ENCODE measurements around the gene CHST1.

Gene CHST1

DNA sequence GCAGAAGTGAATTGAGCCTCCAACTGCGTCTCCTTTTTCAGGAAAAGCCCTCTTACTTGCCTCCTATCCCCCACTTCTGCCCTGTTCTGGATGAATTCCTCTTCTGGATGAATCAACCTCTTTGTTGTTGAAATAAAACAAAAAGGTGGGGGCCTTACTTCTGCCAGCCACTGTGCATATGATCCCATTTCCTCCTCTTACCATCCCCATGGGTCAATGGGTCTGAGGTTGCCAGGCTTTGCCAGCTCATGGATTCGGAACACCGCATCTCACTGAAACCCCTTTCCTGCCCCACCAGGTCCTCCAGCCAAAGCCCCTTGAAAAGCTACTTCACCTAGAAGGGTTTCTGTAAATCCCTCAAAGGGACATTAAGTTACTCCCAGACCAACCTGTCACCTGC is 3.7 kb upstream of the CHST1 start:
- H3K27ac ChIP-seq: no peak overlapping the region
- peaks cover 0 to 64% (median 24%) of the 10 kb centered on the region in 11 experiments; a peak in 17 of 22 replicates for H4K20me1 ChIP-seq
- peaks cover 6 to 16% (median 11%) of the 10 kb centered on the region in 10 experiments for H3K4me1 ChIP-seq
- TF ChIP-seq Cebpa-rat (IDR thresholded peaks at IDR 0.05): no peak
- H3K9me3 ChIP-seq (replicated peaks in 1 of 11): no peaks in the 10 kb centered on the region
- H3K9ac ChIP-seq: no peak overlapping the region
- H3K4me2 ChIP-seq: no peak overlapping the region
- peaks cover 38 to 59% (median 46%) of the 10 kb centered on the region in 11 experiments for H3K27me3 ChIP-seq
- no peak overlapping the region for H3K4me3 ChIP-seq
- H3K36me3 ChIP-seq: no peaks in the 10 kb centered on the region

DNA sequence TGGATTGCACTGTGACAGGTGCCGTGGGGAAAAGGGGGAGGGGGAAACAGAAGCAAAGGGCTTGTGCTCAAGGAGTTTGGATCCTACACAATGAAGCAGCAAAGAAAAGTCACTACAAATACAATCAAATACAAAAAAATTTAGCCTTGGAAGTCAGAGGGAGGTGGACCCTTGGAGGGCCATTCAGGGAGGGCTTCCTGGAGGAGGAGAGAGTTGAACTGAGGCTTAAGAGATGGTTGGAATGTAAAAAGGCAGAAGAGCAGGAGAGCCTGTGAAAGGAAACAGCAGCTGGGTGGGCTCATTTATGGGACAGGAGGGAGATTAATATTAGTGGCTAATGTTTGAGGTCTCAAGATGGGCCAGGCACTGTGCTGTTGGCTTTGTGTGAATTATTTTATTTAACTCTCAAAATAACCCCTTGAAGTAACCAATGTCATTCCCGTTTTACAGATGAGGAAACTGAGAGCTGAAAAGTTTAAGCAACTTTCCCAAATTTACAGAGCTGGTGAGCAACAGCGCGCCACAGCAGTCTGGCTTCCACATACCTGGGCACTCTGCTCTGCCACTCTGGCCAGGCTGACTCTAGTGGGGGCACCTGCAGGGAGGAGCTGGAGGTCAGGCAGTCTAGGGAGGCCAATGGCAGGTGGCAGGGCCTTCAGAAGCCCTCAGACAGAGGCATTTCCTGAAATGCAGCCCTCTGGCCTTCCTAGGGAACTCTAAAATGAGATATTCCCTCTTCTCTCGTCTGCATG is 2.7 kb upstream of the CHST1 start:
- Histone ChIP-seq H3K27ac (no peak overlapping the region), H3K27me3 (peaks cover 49 to 69% (median 57%) of the 10 kb centered on the region in 11 experiments), H3K4me2 (no peak overlapping the region), H3K36me3 (no peaks in the 10 kb centered on the region), H4K20me1 (peaks cover 0 to 74% (median 34%) of the 10 kb centered on the region in 11 experiments; a peak in 17 of 22 replicates), H3K4me1 (peaks cover 13 to 25% (median 17%) of the 10 kb centered on the region in 10 experiments), H3K9ac (no peak overlapping the region), H3K9me3 (replicated peaks in 1 of 11) (no peaks in the 10 kb centered on the region), H3K4me3 (no peak overlapping the region)
- TF ChIP-seq Cebpa-rat (IDR thresholded peaks at IDR 0.05): no peak

DNA sequence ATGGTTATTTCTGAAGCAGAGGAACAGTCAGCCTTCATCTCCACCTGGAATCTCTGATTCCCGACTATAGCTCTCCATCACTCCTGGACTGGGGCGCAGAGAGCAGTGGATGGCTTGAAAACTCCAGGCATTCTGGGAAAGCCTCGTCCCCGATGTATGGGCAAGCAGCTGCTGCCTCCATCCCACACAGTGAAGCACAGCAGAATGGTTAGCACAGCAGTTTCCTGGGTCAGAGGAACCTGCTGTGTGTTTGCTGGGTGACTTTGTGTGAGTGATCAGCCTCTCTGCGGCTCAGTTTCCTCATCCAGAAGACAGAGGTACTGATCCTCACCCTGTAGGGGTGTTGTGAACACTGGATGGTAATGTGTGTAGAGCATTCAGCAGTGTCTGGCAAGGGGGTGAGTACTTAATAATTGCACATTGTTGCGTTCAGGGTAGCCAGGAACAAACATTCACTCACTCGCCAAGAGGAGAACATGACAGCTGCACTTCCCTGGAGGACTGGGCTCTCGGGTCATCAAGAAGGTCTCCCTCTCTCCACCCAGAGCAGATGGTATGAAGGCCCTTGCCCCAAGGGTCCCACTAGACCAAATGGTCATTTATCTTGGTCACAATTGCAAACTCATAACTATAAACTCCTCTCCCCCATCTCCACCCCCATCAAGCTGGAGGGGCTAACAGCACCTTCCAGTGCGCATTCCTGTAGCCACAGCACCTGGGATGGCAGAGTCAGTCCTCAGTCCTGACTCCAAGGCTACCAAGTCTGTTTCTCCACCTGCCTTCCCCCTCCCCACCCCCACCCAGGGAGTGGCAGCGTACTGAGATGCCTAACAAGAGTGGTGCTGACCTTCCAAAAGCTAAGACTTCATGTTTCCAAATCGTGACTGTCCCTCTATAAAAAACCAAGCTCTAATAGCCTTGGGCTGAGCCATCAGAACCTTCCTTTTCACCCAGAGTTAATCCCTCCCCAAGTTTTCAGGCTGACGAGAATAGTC is 1.5 kb upstream of the CHST1 start:
- H3K4me3 ChIP-seq: no peak overlapping the region
- no peak overlapping the region for H3K27ac ChIP-seq
- no peak for TF ChIP-seq Cebpa-rat (IDR thresholded peaks at IDR 0.05)
- H3K9me3 ChIP-seq (replicated peaks in 1 of 11): no peaks in the 10 kb centered on the region
- H3K4me1 ChIP-seq: peaks cover 17 to 33% (median 19%) of the 10 kb centered on the region in 10 experiments
- H3K9ac ChIP-seq: no peak overlapping the region
- no peak overlapping the region for H3K4me2 ChIP-seq
- H4K20me1 ChIP-seq: peaks cover 0 to 86% (median 36%) of the 10 kb centered on the region in 11 experiments; a peak in 17 of 22 replicates
- no peaks in the 10 kb centered on the region for H3K36me3 ChIP-seq
- H3K27me3 ChIP-seq: peaks cover 60 to 81% (median 68%) of the 10 kb centered on the region in 11 experiments

DNA sequence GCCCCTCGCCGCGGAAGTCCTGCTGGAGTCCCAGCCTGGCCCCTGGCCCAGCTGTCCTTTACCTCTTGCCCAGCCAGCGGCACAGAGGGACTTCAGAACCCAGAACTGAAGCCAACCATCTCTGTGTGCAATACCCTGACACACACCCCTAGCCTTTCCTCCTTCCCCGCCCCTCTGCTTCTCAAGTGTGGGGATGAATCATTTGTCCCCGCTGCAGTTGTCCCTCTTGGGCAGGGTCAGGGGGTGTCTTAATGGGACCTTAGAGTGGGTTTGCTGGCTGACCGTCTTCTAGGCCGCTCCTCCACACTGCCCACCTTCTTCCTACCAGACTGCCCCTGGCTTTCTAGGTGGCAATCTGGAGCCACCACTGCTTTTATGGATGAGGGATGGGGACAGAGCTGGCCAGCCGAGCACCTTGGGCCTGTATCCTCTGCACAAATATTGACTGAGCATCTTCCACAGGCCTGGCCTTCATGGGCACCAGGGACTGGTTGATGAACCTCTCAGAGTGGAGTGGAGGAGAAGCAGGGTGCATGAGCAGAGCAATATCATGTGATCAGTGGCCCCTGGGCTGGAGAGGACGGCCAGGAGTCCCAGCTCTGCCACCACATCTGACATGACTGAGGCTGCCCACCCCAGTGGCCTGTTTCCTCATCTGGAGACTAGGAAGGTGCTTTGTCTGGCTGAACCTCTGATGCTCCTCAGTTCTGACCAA is 668 bp upstream of the CHST1 start:
- Histone ChIP-seq H3K4me1 (peaks cover 17 to 33% (median 19%) of the 10 kb centered on the region in 10 experiments), H3K27me3 (peaks cover 69 to 89% (median 77%) of the 10 kb centered on the region in 11 experiments), H3K9me3 (replicated peaks in 1 of 11) (no peaks in the 10 kb centered on the region), H3K9ac (no peak overlapping the region), H4K20me1 (peaks cover 0 to 91% (median 41%) of the 10 kb centered on the region in 11 experiments; a peak in 17 of 22 replicates), H3K36me3 (no peaks in the 10 kb centered on the region), H3K27ac (no peak overlapping the region), H3K4me3 (peak overlapping the region in 5 of 10 experiments; percentile 59 to 77 (median 66); a peak in 6 of 20 replicates), H3K4me2 (peak overlapping the region in 8 of 11 experiments; percentile 45 to 100 (median 98); a peak in 11 of 22 replicates)
- TF ChIP-seq Cebpa-rat (IDR thresholded peaks at IDR 0.05): no peak

DNA sequence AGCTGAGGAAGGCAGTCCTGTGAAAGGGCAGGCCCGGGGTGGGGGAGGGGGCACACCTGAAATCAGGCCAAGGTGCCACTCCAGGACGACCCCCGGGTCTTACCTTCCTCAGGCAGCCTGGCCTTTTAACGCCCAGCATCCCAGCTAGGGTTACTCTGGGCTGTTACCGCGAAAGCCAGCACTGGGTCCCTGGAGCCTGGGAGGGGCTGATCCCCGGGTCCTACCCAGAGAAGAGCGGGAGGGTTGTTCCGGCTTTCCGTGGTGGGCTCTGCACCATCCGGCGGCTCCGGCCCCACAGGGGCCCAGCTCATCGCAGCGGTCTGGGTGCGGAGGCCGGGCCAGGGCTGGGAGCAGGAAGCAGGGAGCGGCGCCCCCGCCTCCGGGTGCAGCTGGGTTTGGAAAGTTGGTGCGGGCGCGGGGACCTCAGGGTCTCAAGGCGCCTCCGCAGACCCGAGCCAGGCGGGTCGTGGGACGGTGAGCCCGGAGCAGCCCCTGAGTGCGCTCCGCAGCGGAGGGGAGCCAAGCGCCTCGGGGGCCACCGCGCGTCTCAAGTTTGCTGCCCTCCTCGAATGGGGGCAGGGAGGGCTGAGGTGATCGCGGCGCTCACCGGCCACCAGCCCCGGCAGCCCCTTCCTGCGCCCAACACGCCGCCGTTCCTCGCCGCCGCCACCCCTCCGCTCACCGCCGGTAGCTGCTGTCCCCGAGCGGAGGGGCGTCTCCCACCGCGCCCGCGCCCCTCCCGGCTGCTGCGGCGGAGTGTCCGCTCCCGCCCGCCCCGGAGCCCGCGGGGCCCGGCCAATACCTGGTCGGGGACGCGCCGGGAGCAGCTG is 831 bp downstream of the CHST1 start:
- TF ChIP-seq Cebpa-rat (IDR thresholded peaks at IDR 0.05): no peak
- H3K36me3 ChIP-seq: no peaks in the 10 kb centered on the region
- H3K27ac ChIP-seq: peak overlapping the region in 1 of 11 experiments; percentile 25; a peak in 1 of 22 replicates
- peaks cover 81 to 98% (median 92%) of the 10 kb centered on the region in 11 experiments for H3K27me3 ChIP-seq
- H3K9ac ChIP-seq: peak overlapping the region; percentile 34 to 72 (median 62); a peak in 19 of 22 replicates
- peak overlapping the region; percentile 59 to 77 (median 67) for H3K4me3 ChIP-seq
- H3K4me1 ChIP-seq: peaks cover 17 to 33% (median 19%) of the 10 kb centered on the region in 10 experiments
- H3K9me3 ChIP-seq (replicated peaks in 1 of 11): no peaks in the 10 kb centered on the region
- peak overlapping the region; percentile 97 to 100 (median 100) for H3K4me2 ChIP-seq
- H4K20me1 ChIP-seq: peaks cover 0 to 89% (median 41%) of the 10 kb centered on the region in 11 experiments; a peak in 17 of 22 replicates

DNA sequence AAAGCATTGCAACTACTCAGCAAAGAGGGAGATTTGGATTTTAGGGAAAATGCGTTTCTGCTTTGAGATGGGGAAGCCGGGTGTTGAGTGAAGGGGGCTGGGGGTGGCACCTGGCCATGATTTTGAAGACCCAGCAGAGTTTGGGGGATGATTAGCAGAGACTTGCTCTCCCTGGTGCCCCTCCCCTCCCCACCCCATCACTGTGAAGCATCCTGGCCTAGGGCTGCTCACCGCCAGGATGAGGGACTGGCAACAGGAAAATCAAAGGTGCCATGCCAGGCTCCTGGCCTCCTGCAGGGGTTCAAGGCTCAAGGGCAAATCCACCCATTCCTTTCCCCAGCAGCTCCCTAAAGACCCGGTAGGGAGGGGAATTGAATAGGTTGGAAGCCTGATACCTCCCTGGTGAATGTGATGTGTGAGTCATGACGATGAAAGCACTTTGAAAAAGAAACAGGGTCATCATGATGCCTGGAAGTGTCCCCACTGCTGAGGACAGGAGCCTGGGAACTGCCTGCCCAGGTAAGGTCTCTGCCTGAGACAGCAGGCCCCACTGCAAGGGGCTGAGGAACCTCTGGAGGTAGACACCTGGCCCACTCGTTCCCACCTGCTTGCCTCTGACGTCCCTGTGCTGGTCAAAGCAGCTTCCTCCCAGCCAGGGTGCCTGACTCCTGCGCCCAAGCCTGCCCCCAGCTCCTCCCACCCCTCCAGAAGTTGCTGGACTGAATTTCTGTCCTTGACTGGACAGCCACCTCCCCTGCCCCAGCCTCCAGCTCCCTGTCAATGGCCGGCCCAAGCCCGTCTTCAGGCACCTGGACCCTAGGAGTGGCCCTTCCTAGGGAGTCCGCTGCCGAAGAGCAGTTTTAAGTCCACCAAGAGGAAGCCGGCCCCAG is 1.7 kb downstream of the CHST1 start:
- H3K36me3 ChIP-seq: no peaks in the 10 kb centered on the region
- H4K20me1 ChIP-seq: peaks cover 0 to 89% (median 41%) of the 10 kb centered on the region in 11 experiments; a peak in 17 of 22 replicates
- peak overlapping the region in 5 of 11 experiments; percentile 34 to 72 (median 62); a peak in 5 of 22 replicates for H3K9ac ChIP-seq
- peaks cover 81 to 100% (median 99%) of the 10 kb centered on the region in 11 experiments for H3K27me3 ChIP-seq
- H3K4me2 ChIP-seq: peak overlapping the region; percentile 97 to 100 (median 100)
- H3K27ac ChIP-seq: peak overlapping the region in 1 of 11 experiments; percentile 53; a peak in 1 of 22 replicates
- H3K4me1 ChIP-seq: peaks cover 20 to 41% (median 24%) of the 10 kb centered on the region in 10 experiments
- no peak for TF ChIP-seq Cebpa-rat (IDR thresholded peaks at IDR 0.05)
- peak overlapping the region; percentile 59 to 77 (median 67) for H3K4me3 ChIP-seq
- no peaks in the 10 kb centered on the region for H3K9me3 ChIP-seq (replicated peaks in 1 of 11)
